NCI-H524 (cell line): ENCODE results near the gene ADAMTSL5.

Source experiments
- DNase-seq, 2 experiments: peaks; one replicate each; lab custom pipeline; 2025; lab: John Stamatoyannopoulos, UW

ADAMTSL5 gene

DNA sequence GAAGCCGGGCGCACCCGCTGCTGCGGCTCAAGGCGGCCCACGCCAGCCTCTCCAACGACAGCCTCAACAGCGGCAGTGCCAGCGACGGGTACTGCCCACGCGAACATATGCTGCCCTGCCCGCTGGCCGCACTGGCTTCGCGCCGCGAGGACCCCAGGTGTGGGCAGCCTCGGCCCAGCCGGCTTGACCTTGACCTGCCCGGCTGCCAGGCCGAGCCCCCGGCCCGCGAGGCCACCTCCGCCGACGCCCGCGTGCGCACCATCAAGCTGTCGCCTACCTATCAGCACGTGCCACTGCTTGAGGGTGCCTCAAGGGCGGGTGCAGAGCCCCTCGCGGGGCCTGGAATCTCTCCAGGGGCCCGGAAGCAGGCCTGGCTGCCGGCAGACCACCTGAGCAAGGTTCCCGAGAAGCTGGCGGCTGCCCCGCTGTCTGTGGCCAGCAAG lies 46.8 kb downstream of the ADAMTSL5 start:
- no peak for DNase-seq

DNA sequence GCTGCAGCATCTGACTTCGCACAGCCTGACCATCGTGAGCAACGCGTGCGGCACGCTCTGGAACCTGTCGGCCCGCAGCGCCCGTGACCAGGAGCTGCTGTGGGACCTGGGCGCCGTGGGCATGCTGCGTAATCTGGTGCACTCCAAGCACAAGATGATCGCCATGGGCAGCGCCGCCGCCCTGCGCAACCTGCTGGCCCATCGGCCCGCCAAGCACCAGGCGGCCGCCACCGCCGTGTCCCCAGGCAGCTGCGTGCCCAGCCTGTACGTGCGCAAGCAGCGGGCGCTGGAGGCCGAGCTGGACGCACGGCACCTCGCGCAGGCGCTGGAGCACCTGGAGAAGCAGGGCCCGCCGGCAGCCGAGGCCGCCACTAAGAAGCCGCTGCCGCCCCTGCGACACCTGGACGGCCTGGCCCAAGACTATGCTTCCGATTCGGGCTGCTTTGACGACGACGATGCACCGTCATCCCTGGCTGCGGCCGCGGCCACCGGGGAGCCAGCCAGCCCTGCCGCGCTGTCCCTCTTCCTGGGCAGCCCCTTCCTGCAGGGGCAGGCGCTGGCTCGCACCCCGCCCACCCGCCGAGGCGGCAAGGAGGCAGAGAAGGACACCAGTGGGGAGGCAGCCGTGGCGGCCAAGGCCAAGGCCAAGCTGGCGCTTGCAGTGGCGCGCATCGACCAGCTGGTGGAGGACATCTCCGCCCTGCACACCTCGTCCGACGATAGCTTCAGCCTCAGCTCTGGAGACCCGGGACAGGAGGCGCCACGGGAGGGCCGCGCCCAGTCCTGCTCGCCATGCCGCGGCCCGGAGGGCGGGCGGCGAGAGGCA lies 47.4 kb downstream of the ADAMTSL5 start:
- DNase-seq: peak; percentile 36 to 64

DNA sequence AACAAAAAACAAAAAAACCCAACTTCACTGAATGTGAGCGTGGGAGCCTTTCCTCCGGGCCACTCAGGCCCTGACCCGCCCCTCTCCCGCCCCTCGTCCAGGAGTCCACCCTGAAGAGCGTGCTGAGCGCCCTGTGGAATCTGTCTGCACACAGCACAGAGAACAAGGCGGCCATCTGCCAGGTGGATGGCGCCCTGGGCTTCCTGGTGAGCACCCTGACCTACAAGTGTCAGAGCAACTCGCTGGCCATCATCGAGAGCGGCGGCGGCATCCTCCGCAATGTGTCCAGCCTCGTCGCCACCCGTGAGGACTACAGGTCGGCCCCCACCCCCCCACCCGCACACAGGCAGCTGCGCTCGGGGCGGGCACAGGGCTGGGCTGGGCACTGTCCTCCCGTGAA lies 51.0 kb downstream of the ADAMTSL5 start:
- no peak for DNase-seq

DNA sequence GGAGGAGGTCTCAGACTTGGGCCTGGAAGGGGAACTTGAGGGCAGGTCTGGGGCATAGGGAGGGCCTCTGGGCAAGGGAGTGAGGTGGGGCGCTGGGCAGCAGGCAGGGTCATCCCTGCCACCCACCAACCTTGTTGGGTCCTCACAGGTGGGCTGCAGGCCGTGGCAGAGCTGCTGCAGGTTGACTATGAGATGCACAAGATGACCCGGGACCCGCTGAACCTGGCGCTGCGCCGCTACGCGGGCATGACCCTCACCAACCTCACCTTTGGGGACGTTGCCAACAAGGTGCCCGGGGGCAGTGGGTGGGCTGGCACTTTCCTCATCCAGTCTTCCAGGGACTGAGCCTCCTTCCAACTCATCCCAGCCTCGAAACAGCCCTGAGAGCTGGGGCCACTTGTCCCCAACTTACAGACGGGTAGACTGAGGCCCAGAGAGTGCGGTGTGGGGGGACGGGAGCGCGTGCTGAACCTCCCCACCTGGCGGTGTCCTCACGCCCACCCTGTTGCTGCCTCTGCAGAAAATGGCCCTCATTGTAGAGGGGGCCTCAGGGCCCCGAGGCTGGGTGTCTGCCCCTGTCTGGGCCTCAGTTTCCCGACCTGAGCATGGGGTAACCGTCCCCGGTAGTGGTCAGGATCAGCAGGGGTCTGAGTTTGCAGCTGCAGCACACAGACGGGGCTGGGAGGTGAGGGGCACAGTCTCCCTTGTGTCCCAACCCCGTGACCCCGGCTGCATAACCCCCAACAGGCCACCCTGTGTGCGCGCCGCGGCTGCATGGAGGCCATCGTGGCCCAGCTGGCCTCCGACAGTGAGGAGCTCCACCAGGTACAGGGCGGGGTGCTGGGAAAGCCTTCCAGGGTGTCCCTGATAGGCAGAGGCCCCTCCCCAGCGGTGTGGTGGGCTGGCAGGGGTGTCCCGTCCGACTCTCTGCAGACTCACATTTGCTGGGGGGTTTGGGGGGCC lies 52.5 kb downstream of the ADAMTSL5 start:
- no peak for DNase-seq

DNA sequence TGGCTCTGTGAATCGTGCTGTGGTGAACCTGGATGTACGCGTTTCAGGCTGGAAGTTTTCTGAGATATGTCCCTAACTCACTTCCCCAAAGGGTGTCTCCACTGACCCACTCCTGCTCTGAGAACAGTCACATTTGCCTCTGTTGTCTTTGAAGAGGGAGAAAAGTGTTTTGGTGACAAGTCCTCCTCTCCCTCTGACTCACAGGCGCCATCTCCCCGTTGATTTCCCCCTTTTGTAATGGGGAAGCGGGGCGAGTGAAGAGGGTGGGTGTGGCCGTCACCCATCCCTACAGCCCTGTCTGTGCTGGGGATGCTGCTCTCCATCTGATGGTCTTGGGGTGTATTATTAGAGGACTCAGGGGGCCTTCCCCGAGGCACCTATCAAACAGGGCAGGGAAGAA lies 53.3 kb downstream of the ADAMTSL5 start:
- no peak for DNase-seq

DNA sequence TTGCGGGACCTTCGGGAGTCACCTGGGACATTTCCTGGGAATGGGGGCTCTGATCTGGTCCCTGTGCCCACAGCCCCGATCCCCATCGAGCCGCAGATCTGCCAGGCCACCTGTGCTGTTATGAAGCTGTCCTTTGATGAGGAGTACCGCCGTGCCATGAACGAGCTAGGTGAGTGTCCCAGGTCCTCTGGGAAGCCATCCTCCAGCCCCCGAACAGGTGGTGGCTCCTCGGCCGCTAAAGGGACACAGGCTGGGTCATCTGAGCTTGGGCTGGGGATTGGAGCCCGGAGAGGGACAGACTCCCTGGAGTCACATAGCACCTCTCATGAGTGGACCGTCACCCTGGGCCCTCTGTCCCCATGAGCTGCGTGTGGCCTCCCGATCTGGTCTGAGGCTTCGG lies 54.9 kb downstream of the ADAMTSL5 start:
- no peak for DNase-seq

DNA sequence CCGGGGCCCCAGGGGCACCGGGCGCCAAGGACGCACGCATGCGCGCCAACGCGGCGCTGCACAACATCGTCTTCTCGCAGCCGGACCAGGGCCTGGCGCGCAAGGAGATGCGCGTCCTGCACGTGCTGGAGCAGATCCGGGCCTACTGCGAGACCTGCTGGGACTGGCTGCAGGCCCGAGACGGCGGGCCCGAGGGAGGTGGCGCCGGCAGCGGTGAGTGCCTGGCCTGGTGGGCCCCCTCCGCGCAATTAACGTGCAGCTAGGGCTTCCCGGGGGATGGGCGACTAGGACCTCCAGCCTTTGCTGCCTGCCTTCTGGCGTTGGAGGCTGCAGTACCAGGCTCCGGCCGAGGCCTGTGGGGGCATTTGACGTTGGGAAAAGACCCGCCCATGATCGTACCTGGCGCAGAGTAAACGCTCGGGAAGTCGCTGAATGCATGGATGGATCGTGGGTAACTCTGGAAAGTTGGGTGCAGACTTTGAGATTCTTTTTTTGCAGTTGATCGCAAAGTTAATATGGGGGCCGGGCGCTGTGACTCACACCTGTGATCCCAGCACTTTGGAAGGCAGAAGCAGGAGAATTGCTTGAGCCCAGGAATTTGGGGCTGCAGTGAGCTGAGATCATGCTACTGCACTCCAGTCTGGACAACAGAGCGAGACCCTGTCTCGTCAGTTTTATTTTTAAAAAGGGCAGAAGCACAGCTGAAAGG lies 55.6 kb downstream of the ADAMTSL5 start:
- DNase-seq: no peak

DNA sequence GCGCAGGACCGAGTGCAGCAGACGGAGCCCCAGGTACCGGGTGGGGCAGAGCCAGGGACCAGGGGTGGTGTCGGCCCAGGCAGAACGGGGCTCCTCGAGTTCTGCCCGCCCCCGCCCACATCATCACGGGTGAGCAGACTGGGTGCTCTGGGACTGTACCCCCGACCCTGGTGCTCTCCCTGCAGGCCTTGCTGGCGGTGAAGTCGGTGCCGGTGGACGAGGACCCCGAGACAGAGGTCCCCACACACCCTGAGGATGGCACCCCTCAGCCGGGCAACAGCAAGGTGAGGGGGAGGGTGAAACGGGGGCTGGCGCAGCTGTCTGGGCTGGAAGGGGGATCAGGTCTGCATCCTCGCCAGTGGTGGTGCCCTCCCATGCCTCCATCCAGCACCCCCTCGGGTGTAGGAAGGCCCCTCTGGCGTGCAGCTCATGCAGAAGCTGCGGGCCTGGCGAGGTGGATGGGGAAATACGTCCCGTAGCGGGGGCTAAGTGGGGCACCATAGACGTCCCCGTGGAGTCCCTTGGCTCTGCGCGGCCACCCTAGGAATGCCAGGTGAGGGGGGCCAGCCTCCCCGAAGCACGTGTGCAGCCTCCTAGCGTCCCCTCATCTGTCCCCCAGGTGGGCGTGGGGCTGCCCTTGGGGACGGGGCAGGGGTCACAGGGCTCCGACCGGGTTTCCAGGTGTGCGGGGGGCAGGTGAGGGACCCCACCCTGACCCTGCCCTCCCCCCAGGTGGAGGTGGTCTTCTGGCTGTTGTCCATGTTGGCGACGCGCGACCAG lies 56.5 kb downstream of the ADAMTSL5 start:
- no peak for DNase-seq

DNA sequence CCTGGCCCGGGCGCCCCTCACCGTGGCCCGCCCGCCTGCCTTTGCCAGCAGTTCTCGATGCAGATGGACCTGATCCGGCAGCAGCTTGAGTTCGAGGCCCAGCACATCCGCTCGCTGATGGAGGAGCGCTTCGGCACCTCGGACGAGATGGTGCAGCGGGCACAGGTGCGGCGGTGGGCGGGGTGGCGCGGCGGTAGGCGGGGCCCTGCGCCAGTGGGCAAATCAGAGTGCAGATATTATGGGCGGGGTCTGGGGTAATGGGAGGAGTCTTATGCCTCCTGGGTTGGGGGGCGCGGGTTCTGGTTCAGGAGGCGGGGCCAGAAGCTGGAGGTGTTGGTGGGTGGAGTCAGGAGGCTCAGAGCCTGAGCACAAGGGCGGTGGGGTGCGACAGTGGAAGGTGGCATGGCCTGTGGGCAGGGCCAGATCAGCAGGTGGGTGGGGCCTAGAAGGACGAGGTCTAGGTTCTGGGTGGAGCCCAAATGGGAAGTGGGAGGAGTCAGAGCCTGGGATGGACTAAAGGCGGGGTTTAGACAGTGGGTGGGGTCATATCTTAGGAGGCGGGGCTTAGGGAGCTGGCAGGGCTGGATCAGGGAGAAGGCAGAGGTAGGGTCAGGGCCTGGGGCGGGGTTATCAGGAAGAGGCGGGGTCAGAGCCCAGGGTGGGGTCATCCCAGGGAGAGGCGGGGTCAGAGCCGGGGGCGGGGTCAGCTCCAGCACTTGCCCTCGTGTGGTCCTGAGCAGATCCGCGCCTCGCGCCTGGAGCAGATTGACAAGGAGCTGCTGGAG lies 57.3 kb downstream of the ADAMTSL5 start:
- DNase-seq: no peak
